Activated T-helper 2 cell treated with anti-CD3 and anti-CD28 coated beads, Interferon-gamma antibody, Interleukin-2, Interleukin-4, amounts not matched to agents 10 μg/mL and 5 μg/mL and 100 μg/mL, durations not matched to agents 14 hours and 24 hours and 36 hours (primary cell): ENCODE results near the gene CDS2. TPM values are rescaled to one million over a fixed set of nuclear protein-coding genes. Genes with fewer than 3 reads are reported as not detected.

Experiments
- DNase-seq: peaks from one replicate; pipeline ENCODE4 v3.0.0; 2021; ENCODE audit warnings: low spot score
- H3K27ac Mint-ChIP-seq: one replicate; pipeline ENCODE4 v1.8.0; 2021; ENCODE audit warnings: mixed read lengths
- H3K27me3 Mint-ChIP-seq: one replicate; pipeline ENCODE4 v1.8.0; 2021; ENCODE audit warnings: low read depth, mixed read lengths
- H3K36me3 Mint-ChIP-seq: one replicate; pipeline ENCODE4 v1.8.0; 2021; ENCODE audit warnings: low read depth, mixed read lengths
- H3K4me1 Mint-ChIP-seq: one replicate; pipeline ENCODE4 v1.8.0; 2021; ENCODE audit warnings: low read depth, mixed read lengths
- H3K4me3 Mint-ChIP-seq: one replicate; pipeline ENCODE4 v1.8.0; 2021; ENCODE audit warnings: low read depth, mild to moderate bottlenecking, moderate library complexity, mixed read lengths
- H3K9me3 Mint-ChIP-seq: one replicate; pipeline ENCODE4 v1.8.0; 2021; ENCODE audit warnings: mixed read lengths
- intact Hi-C: fragments of 100-400 bp; cut with micrococcal nuclease; formaldehyde crosslinking; loops from one replicate; pipeline ENCODE4 v1.15.1; 2023
- total RNA-seq: library from RNA; stranded (reverse); gene quantifications from 2 replicates; pipeline ENCODE4 v1.2.3, GENCODE V29; 2022

CDS2 gene
- 41.4 and 47.7 TPM in 2 replicates for total RNA-seq

GRCh38 chr20:5126512-5127203 lies at the start of gene CDS2:
CDS2 (plus strand) TSS chr20:5127008; CDS start chr20:5127093, 85 bp downstream.
- Mint-ChIP-seq H3K4me1 (peaks cover 39% of the 10 kb centered on the region), H3K9me3 (no peaks in the 10 kb centered on the region), H3K36me3 (peaks cover 10% of the 10 kb centered on the region), H3K27ac (peak within 1 kb of the TSS; percentile 96), H3K4me3 (peak within 1 kb of the TSS; percentile 96), H3K27me3 (no peaks in the 10 kb centered on the region)
- DNase-seq, result peak; percentile 100
- intact Hi-C loops, result loop anchor here (1.0 to 10.0 kb wide), 3 partner anchors 66 to 828 kb away; partner anchors contain the start of genes MCM8 and TRMT6

GRCh38 chr20:5077761-5078387 lies 48.9 kb upstream of the CDS2 start:
- intact Hi-C loops, result loop anchor here (1.0 to 5.0 kb wide), 5 partner anchors 9 to 121 kb away; partner anchors contain the start of genes PCNA and SLC23A2
- H3K9me3 Mint-ChIP-seq, result no peaks in the 10 kb centered on the region
- DNase-seq, result no peak
- peaks cover 48% of the 10 kb centered on the region for H3K4me1 Mint-ChIP-seq
- H3K4me3 Mint-ChIP-seq, result peak overlapping the region; percentile 69
- H3K36me3 Mint-ChIP-seq, result no peaks in the 10 kb centered on the region
- H3K27me3 Mint-ChIP-seq, result no peaks in the 10 kb centered on the region
- H3K27ac Mint-ChIP-seq, result peak overlapping the region; percentile 96

GRCh38 chr20:5078399-5078958 lies 48.3 kb upstream of the CDS2 start:
- H3K27ac Mint-ChIP-seq, result peak overlapping the region; percentile 96
- H3K4me3 Mint-ChIP-seq, result peak overlapping the region; percentile 69
- H3K9me3 Mint-ChIP-seq, result no peaks in the 10 kb centered on the region
- peak; percentile 84 for DNase-seq
- intact Hi-C loops, result loop anchor here (1.0 to 5.0 kb wide), 5 partner anchors 9 to 121 kb away; partner anchors contain the start of genes PCNA and SLC23A2
- peaks cover 48% of the 10 kb centered on the region for H3K4me1 Mint-ChIP-seq
- H3K36me3 Mint-ChIP-seq, result no peaks in the 10 kb centered on the region
- H3K27me3 Mint-ChIP-seq, result no peaks in the 10 kb centered on the region

- peak overlapping the region; percentile 85 for H3K27ac Mint-ChIP-seq
- no peak for DNase-seq
- H3K4me3 Mint-ChIP-seq, result no peak overlapping the region
- intact Hi-C loops, result no loop called here
- no peaks in the 10 kb centered on the region for H3K27me3 Mint-ChIP-seq
- H3K36me3 Mint-ChIP-seq, result no peaks in the 10 kb centered on the region
- H3K9me3 Mint-ChIP-seq, result no peaks in the 10 kb centered on the region
- peaks cover 37% of the 10 kb centered on the region for H3K4me1 Mint-ChIP-seq
These were observed 46.4 kb upstream of the CDS2 start for GRCh38 chr20:5080384-5080877.

GRCh38 chr20:5085380-5085779 lies 41.4 kb upstream of the CDS2 start:
- H3K9me3 Mint-ChIP-seq, result no peaks in the 10 kb centered on the region
- no peak overlapping the region for H3K4me3 Mint-ChIP-seq
- peaks cover 3% of the 10 kb centered on the region for H3K36me3 Mint-ChIP-seq
- H3K27ac Mint-ChIP-seq, result no peak overlapping the region
- no peak for DNase-seq
- intact Hi-C loops, result no loop called here
- peaks cover 17% of the 10 kb centered on the region for H3K4me1 Mint-ChIP-seq
- H3K27me3 Mint-ChIP-seq, result no peaks in the 10 kb centered on the region

- Mint-ChIP-seq H3K9me3 (no peaks in the 10 kb centered on the region), H3K4me3 (no peak overlapping the region), H3K36me3 (peaks cover 15% of the 10 kb centered on the region), H3K27me3 (no peaks in the 10 kb centered on the region), H3K4me1 (peaks cover 9% of the 10 kb centered on the region), H3K27ac (no peak overlapping the region)
- DNase-seq, result no peak
- intact Hi-C loops, result no loop called here
These were observed 38.1 kb upstream of the CDS2 start for GRCh38 chr20:5088688-5089087.

- Mint-ChIP-seq H3K4me1 (peaks cover 9% of the 10 kb centered on the region), H3K27me3 (no peaks in the 10 kb centered on the region), H3K27ac (peak overlapping the region; percentile 54), H3K9me3 (no peaks in the 10 kb centered on the region), H3K4me3 (no peak overlapping the region), H3K36me3 (peaks cover 17% of the 10 kb centered on the region)
- intact Hi-C loops, result no loop called here
- DNase-seq, result no peak
These were observed 36.6 kb upstream of the CDS2 start for GRCh38 chr20:5090191-5090590.

- H3K4me1 Mint-ChIP-seq, result peaks cover 9% of the 10 kb centered on the region
- H3K27ac Mint-ChIP-seq, result no peak overlapping the region
- H3K27me3 Mint-ChIP-seq, result no peaks in the 10 kb centered on the region
- no peaks in the 10 kb centered on the region for H3K9me3 Mint-ChIP-seq
- no peak overlapping the region for H3K4me3 Mint-ChIP-seq
- no peak for DNase-seq
- intact Hi-C loops, result no loop called here
- H3K36me3 Mint-ChIP-seq, result peaks cover 26% of the 10 kb centered on the region
These were observed 34.9 kb upstream of the CDS2 start for GRCh38 chr20:5091902-5092301.

GRCh38 chr20:5092765-5093339 lies 34.0 kb upstream of the CDS2 start:
- Mint-ChIP-seq H3K9me3 (no peaks in the 10 kb centered on the region), H3K4me1 (peaks cover 9% of the 10 kb centered on the region), H3K4me3 (no peak overlapping the region), H3K27me3 (no peaks in the 10 kb centered on the region), H3K36me3 (peaks cover 31% of the 10 kb centered on the region), H3K27ac (no peak overlapping the region)
- DNase-seq, result no peak
- intact Hi-C loops, result no loop called here

GRCh38 chr20:5095454-5095853 lies 31.4 kb upstream of the CDS2 start:
- Mint-ChIP-seq H3K27me3 (no peaks in the 10 kb centered on the region), H3K4me1 (peaks cover 2% of the 10 kb centered on the region), H3K9me3 (no peaks in the 10 kb centered on the region), H3K36me3 (peaks cover 48% of the 10 kb centered on the region), H3K27ac (no peak overlapping the region), H3K4me3 (no peak overlapping the region)
- no peak for DNase-seq
- intact Hi-C loops, result no loop called here

- no peak overlapping the region for H3K4me3 Mint-ChIP-seq
- no peak overlapping the region for H3K27ac Mint-ChIP-seq
- H3K27me3 Mint-ChIP-seq, result no peaks in the 10 kb centered on the region
- peaks cover 51% of the 10 kb centered on the region for H3K36me3 Mint-ChIP-seq
- no peaks in the 10 kb centered on the region for H3K9me3 Mint-ChIP-seq
- intact Hi-C loops, result no loop called here
- H3K4me1 Mint-ChIP-seq, result peaks cover 4% of the 10 kb centered on the region
- DNase-seq, result no peak
These were observed 30.9 kb upstream of the CDS2 start for GRCh38 chr20:5095931-5096330.

- no peaks in the 10 kb centered on the region for H3K9me3 Mint-ChIP-seq
- H3K4me3 Mint-ChIP-seq, result no peak overlapping the region
- H3K36me3 Mint-ChIP-seq, result peaks cover 54% of the 10 kb centered on the region
- intact Hi-C loops, result no loop called here
- H3K27ac Mint-ChIP-seq, result no peak overlapping the region
- no peak for DNase-seq
- peaks cover 4% of the 10 kb centered on the region for H3K4me1 Mint-ChIP-seq
- no peaks in the 10 kb centered on the region for H3K27me3 Mint-ChIP-seq
These were observed 30.3 kb upstream of the CDS2 start for GRCh38 chr20:5096463-5096862.
